SK-MEL-5 (cell line): ENCODE data around the gene DMD. TPM values are rescaled to one million over a fixed set of nuclear protein-coding genes. Genes with fewer than 3 reads are reported as not detected.
"Not testable (repeated sequence)": the region's sequence is repeated elsewhere in the genome, so short reads cannot be mapped to it uniquely, and the experiment has no call there.

ENCODE experiments used
- DNase-seq: peaks from one replicate; pipeline ENCODE4 v3.0.0-alpha.2; 2016; ENCODE audit warnings: low read depth, low spot score
- in situ Hi-C: cut with HindIII; loops from 2 replicates; pipeline ENCODE4 v1.10.0; 2016; ENCODE audit warnings: low sequenced_read_pairs, high pct_unique_total_duplicates, low pct_unique_long_range_greater_than_20kb
- total RNA-seq: library from RNA; depleted of rRNA; stranded (reverse); fragments of >200 nt; shearing (Covaris generic); gene quantifications from 2 replicates; pipeline ENCODE4 v1.2.3, GENCODE V29; 2014

DMD gene
- total RNA-seq, 1 experiment from 2014 or later: 12.9 TPM

DNA sequence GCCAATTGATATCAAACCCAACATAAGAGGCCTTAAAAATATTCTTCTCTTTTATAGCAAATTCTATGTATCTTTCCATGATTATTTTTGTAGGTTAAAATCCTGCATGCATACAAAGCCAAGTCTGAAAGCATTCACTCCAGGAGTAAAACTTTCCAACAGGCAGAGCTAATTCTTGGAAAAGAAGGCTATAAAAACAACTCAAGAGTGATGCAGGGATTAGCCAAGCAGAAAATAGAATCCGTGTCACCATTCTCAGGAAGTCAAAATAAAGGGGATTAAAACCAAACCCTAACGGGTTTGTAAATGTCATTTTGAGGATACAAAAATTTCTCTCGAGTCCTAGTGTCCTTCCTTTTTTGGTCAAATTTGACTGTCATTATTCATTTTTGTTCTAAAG, 412.4 kb downstream of the DMD start:
- no peak for DNase-seq
- in situ Hi-C loops: no loop called here

- DNase-seq: peak; percentile 0
- in situ Hi-C loops: no loop called here
Measured at GRCh38 chrX:32788936-32789335, 422.4 kb downstream of the DMD start.

- in situ Hi-C loops: no loop called here
- no peak for DNase-seq
Measured at GRCh38 chrX:32780109-32780508, 431.2 kb downstream of the DMD start.

- DNase-seq: peak; percentile 15
- in situ Hi-C loops: no loop called here
Measured at GRCh38 chrX:32778965-32779364, 432.4 kb downstream of the DMD start.

DNA sequence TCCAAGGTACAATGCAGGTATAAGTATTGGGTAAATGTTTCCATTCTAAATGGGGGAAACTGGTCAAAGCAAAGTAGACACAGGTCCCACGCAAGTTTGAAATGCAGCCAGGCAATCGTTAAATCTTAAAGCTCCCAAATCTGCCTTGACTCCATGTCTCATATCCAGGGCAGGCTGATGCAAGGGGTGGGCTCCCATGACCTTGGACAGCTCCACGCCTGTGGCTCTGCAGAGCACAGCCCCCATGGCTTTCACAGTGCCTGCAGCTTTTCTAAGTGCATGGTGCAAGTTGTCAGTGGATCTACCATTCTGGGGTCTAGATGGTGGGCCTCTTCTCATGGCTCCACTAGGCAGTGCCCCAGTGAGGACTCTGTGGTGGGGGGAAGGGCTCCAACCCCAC, 436.4 kb downstream of the DMD start:
- DNase-seq: no peak
- in situ Hi-C loops: no loop called here

DNA sequence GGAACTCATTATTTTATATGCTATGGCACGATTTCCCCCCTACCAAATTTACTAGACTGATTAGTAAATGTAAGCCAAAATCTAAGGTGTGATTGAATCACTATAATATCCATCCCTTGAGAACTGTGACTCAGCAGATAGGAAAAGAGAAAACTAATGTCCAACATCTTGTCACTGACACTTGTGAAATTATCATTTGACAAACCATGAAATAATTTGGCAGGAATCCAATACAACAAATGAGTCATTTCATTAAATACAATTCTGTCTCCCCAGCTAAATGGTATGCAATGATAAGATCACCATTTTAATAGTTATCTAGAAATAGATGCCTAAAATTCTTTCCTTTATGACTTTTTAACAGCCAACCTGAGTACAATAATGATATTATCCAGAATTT, 462.3 kb downstream of the DMD start:
- in situ Hi-C loops: no loop called here
- DNase-seq: no peak

- in situ Hi-C loops: no loop called here
- DNase-seq: no peak
Measured at GRCh38 chrX:32745323-32745722, 466.0 kb downstream of the DMD start.

DNA sequence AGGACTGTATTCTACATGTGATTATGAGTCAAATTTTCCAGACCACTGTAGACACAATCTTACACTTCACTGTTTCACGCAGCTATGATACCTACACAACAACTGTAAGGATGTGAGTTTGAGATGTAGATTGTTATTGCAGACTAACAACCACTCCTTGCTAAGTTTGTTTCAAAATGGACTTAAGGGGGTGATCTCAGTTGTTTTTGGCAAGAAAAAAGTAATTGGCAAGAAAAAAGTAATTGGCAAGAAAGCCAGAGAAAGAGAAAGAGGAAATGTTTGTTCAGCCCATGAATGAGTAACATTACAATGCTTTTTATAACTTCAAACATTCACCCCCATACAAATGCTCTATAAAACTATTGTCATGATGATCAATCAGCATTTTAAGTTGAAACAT, 466.4 kb downstream of the DMD start:
- in situ Hi-C loops: no loop called here
- DNase-seq: no peak

DNA sequence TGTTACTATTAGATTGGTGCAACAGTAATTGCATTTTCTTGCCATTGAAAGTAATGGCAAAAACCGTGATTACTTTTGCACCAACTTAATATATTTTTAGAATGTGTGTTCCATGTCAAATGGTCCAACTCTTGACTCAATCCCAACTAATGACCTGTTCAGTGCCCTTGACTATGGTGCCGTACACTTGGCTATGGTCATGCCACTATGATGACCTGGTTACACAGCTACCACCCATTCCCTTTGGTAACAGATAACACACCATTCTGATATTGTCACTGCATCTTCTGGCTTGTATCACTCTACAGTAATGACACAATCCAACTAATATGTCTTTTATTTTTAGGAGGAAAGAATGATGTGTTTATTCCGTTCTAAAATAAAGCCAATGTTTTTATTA, 469.4 kb downstream of the DMD start:
- in situ Hi-C loops: no loop called here

DNA sequence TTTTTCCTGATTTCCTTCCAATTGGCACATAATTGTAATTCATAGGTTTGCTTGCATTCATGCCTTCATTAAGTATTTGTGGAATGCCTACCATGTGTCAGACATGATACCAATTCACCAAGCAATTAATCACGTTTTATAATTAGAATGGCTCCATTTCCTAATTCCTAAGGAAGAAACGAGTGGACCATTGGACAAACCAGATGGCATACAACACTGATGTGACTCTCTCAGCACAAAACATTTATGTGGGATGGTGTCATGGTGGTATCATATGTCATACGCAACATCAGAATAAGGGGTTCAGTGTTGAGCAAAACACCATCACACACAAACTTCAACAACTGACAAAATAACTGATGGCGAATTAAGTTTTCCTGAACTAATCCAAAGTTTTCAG, 502.8 kb downstream of the DMD start:
- in situ Hi-C loops: no loop called here
- DNase-seq: no peak

More for the DNA sequence above, 469.4 kb downstream of the DMD start:
- no peak for DNase-seq

- DNase-seq, in situ Hi-C loops: not testable (repeated sequence)
Measured at GRCh38 chrX:32705385-32705784, 506.0 kb downstream of the DMD start.

GRCh38 chrX:32687379-32687778, 524.0 kb downstream of the DMD start:
- in situ Hi-C loops: no loop called here
- DNase-seq: peak; percentile 1

DNA sequence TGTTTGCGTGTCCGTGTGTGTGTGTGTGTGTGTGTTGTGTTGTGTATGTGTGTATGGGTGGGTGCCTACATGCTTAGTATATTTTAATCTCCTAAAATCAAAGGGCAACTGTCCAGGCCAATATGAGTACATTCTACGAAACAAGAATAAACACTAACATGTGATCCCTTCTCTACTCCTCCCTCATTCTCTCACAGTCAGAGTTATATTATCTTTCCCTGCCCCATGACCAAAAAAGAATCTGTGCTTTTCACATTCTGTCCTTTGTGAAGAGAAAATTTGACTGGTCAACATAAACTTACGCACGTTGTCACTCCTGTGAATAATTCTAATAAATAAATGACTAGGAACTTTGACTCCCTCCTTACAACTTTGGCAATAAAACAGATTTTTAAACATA, 532.9 kb downstream of the DMD start:
- in situ Hi-C loops: no loop called here
- no peak for DNase-seq

DNA sequence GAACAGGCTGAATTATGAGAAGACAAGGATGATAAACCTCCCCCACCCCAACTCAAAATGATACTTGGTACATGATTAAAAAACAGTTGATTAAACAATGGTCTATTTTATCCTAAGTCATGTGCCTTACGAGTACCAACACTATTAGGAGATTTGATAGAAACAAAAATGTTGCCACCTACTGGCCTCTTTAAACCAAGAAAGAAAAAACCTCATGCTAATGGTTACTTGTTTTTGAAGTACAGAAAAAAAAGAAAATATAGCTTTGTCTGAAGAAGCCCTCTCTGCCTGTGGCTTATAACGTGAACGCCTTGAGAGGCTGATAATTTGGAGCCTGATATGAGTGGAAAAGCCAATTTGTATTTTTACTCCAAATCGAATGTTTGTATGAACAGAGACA, 538.2 kb downstream of the DMD start:
- in situ Hi-C loops: no loop called here
- DNase-seq: peak; percentile 58

- DNase-seq: no peak
Measured at GRCh38 chrX:32662516-32662915, 548.8 kb downstream of the DMD start.

DNA sequence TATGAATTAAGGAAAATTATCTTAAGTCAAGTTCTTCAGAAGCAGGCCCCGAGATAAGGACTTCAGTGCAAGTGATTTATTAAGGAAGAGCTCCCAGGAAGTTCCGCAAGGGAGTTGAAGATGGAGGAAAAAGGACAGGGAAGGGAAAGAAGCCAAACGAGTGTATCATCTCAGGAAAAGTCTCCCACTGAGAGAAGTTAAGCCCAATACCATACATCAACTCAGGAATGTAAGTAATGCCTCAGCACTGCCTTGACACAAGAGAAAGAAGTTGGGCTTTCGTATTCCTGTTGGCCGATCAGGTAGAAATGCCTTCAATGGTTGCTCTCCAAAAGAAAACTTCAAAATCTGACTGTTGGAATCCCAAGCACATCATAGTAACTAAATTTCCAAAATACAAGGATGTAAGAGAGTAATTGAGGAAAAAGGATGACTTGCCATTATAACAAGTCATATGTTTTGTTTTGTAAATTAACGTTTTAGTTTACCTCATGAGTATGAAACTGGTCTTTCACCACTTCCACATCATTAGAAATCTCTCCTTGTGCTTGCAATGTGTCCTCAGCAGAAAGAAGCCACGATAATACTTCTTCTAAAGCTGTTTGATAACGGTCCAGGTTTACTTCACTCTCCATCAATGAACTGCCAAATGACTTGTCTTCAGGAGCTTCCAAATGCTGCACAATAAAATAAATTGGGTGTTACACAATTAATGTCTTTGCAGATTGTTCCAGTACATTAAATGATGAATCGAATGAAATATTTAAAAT, 566.7 kb downstream of the DMD start:
- no peak for DNase-seq
- in situ Hi-C loops: no loop called here

More at GRCh38 chrX:32662516-32662915, 548.8 kb downstream of the DMD start:
- in situ Hi-C loops: no loop called here

DNA sequence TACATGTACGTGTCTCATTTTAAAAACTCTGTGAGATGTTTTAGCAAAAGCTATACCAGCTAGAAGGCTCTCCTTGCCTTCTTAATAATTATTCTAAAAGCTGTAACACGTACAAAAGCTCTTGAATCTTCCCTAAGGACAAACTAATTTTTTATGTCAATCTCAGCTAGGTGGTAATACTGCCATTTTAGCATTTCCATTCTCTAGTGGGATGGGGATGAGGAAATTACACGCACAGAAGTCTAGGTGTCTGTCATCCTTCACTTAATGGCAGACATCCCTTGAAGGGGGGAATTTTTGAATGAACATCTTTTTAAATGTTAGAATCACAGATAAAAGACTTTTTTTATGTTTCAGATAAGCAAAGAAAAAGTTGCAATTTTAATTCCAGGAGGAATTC, 569.1 kb downstream of the DMD start:
- in situ Hi-C loops: no loop called here
- DNase-seq: no peak

- in situ Hi-C loops: no loop called here
- DNase-seq: no peak
Measured at GRCh38 chrX:32618154-32618553, 593.2 kb downstream of the DMD start.

GRCh38 chrX:32614707-32615106, 596.6 kb downstream of the DMD start:
- in situ Hi-C loops: no loop called here
- no peak for DNase-seq

- in situ Hi-C loops: no loop called here
- peak; percentile 36 for DNase-seq
Measured at GRCh38 chrX:32599156-32599555, 612.2 kb downstream of the DMD start.
